ENCODE results near the gene CNR2. TPM values are rescaled to one million over a fixed set of nuclear protein-coding genes. Genes with fewer than 3 reads are reported as not detected.
"Not testable (repeated sequence)": the region's sequence is repeated elsewhere in the genome, so short reads cannot be mapped to it uniquely, and the experiment has no call there.

Gene CNR2
- polyA plus RNA-seq, 2 of the 4 experiments (the other 2 are of a cell fraction): not detected

DNA sequence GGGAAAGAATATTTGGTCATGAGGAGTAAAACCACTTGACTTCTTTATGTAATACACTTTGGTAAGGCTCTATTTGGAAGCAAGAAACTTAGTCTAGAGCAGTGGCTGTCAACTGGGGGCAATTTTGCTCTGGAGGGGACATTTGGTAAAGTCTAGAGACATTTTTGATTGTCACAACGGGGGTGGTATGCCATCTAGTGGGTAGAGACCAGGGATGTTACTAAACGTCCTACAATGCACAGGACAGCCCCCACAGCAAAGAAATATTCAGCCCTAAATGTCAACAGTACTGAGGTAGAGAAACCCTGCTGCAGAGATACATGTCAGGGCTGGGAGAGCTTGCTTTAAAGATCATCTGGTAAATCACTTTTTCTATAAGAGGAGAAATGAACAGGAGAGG lies 58.6 kb downstream of the CNR2 start (continued):
- TF ChIP-seq, protein P1, sequence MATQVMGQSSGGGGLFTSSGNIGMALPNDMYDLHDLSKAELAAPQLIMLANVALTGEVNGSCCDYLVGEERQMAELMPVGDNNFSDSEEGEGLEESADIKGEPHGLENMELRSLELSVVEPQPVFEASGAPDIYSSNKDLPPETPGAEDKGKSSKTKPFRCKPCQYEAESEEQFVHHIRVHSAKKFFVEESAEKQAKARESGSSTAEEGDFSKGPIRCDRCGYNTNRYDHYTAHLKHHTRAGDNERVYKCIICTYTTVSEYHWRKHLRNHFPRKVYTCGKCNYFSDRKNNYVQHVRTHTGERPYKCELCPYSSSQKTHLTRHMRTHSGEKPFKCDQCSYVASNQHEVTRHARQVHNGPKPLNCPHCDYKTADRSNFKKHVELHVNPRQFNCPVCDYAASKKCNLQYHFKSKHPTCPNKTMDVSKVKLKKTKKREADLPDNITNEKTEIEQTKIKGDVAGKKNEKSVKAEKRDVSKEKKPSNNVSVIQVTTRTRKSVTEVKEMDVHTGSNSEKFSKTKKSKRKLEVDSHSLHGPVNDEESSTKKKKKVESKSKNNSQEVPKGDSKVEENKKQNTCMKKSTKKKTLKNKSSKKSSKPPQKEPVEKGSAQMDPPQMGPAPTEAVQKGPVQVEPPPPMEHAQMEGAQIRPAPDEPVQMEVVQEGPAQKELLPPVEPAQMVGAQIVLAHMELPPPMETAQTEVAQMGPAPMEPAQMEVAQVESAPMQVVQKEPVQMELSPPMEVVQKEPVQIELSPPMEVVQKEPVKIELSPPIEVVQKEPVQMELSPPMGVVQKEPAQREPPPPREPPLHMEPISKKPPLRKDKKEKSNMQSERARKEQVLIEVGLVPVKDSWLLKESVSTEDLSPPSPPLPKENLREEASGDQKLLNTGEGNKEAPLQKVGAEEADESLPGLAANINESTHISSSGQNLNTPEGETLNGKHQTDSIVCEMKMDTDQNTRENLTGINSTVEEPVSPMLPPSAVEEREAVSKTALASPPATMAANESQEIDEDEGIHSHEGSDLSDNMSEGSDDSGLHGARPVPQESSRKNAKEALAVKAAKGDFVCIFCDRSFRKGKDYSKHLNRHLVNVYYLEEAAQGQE (IDR thresholded peaks at IDR 0.05): no peak
- TF ChIP-seq CHD4 (IDR thresholded peaks at IDR 0.05; ENCODE audit: borderline replicate concordance) (no peak), SMC3 (IDR thresholded peaks at IDR 0.05) (peak; percentile 40; the same call in 2 of the 3 replicates)

DNA sequence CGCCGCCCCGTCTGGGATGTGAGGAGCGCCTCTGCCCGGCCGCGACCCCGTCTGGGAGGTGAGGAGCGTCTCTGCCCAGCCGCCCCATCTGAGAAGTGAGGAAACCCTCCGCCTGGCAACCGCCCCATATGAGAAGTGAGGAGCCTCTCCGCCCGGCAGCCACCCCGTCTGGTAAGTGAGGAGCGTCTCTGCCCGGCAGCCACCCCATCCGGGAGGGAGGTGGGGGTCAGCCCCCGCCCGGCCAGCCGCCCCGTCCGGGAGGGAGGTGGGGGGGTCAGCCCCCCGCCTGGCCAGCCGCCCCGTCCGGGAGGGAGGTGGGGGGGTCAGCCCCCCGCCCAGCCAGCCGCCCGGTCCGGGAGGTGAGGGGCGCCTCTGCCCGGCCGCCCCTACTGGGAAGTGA lies 60.0 kb downstream of the CNR2 start:
- CTCF ChIA-PET: interaction anchor here (1.1 kb wide), 1 partner anchor 73 kb away, joined by 4 read pairs; no protein-coding TSS in a partner anchor
- DNase-seq (ENCODE audit: low read depth in 1 of 2, low spot score in 1 of 2); H3K4me3 ChIP-seq; H3K27ac ChIP-seq; POLR2A ChIA-PET; H3K9me3 ChIP-seq; H3K4me2 ChIP-seq; ATAC-seq; FAIRE-seq; H3K4me1 ChIP-seq: not testable (repeated sequence)
- whole genome bisulfite sequencing (ENCODE audit: missing lambda C conversion rate): no CpG with 5 or more reads among the region's 34 CpGs

DNA sequence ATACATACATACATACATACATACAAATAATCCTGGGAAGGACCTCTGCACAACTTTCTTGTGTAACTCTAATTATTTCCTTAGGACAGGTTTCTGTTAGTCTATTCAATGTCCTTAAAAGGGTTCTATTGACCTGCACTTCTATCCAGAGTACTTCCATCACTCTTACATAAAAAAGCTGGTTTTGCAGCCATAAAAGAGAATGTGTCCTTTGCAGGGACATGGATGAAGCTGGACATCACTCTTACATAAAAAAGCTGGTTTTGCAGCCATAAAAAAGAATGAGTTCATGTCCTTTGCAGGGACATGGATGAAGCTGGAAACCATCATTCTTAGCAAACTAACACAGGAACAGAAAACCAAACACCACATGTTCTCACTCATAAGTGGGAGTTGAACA lies 61.8 kb downstream of the CNR2 start:
- H3K4me1 ChIP-seq; POLR2A ChIA-PET; FAIRE-seq; H3K27ac ChIP-seq; H3K9me3 ChIP-seq; ATAC-seq; H3K4me3 ChIP-seq; H3K4me2 ChIP-seq; DNase-seq (ENCODE audit: low read depth in 1 of 2, low spot score in 1 of 2): not testable (repeated sequence)
- CTCF ChIA-PET: interaction anchor here (1.0 kb wide), 1 partner anchor 80 kb away, joined by 3 read pairs; no protein-coding TSS in a partner anchor

DNA sequence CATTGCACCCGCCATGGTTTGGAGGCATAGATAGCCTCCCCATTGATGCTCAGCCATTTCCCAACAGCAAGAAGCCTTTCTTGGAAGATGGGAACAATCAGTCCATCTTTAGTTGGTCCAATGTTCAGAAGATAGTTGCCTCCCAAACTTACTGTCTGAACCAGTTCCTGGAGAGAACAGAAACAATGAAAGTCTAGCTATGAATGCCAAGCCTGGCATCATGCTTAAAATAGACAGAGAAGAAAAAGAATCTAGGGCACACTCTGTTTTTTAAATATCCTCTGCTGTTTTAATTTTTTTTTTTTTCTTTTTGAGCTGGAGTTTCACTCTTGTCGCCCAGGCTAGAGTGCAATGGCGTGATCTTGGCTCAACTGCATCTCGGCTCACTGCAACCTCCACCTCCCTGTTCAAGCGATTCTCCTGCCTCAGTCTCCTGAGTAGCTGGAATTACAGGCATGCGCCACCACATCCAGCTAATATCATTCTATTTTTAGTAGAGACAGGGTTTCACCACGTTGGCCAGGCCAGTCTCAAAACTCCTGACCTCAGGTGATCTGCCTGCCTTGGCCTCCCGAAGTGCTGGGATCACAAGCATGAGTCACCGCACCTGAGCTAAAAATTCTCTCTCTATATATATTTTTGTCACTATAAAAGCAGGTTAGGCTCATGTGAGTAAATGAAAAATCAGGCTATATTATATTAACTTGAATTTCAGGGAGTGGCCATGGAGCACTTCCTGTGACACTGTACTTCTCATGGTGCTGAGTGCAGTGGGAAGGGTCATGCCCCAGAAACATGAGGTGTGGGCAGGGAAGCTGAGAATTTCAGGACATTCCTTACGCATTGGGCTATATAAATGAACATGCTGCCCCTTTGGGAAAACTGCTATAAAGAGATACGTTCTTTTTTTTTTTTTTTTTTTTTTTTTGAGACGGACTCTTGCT lies 64.2 kb downstream of the CNR2 start:
- ChIA-PET CTCF (interaction anchor here (1.1 to 1.9 kb wide), 2 partner anchors 39 to 100 kb away, joined by 3 to 5 read pairs; no protein-coding TSS in a partner anchor), POLR2A (no interaction called here)
- TF ChIP-seq, protein P2, sequence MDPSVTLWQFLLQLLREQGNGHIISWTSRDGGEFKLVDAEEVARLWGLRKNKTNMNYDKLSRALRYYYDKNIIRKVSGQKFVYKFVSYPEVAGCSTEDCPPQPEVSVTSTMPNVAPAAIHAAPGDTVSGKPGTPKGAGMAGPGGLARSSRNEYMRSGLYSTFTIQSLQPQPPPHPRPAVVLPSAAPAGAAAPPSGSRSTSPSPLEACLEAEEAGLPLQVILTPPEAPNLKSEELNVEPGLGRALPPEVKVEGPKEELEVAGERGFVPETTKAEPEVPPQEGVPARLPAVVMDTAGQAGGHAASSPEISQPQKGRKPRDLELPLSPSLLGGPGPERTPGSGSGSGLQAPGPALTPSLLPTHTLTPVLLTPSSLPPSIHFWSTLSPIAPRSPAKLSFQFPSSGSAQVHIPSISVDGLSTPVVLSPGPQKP (IDR thresholded peaks at IDR 0.05; ENCODE audit: low read depth, low read length): no peak
- TF ChIP-seq TP53 (CRISPR knock-in tag; IDR thresholded peaks at IDR 0.05): no peak
- no peak for TF ChIP-seq EHF (CRISPR knock-in tag; IDR thresholded peaks at IDR 0.05)
- TF ChIP-seq CBX8 (IDR thresholded peaks at IDR 0.05): no peak
- TF ChIP-seq SREBF2 (IDR thresholded peaks at IDR 0.05): no peak
- TF ChIP-seq KDM5A (IDR thresholded peaks at IDR 0.05): no peak
- TF ChIP-seq GATA3 (IDR thresholded peaks at IDR 0.05; ENCODE audit: borderline replicate concordance): no peak
- no peak for TF ChIP-seq PHF8 (IDR thresholded peaks at IDR 0.05; ENCODE audit: borderline replicate concordance, low read depth)
- TF ChIP-seq RFX5 (IDR thresholded peaks at IDR 0.05): no peak
- TF ChIP-seq HOXB5 (CRISPR knock-in tag; IDR thresholded peaks at IDR 0.05): no peak
- no peak for TF ChIP-seq RAD21 (conservative IDR thresholded peaks at IDR 0.05 in 1 of 2, IDR thresholded peaks at IDR 0.05 in 1 of 2)
- no peak for TF ChIP-seq HDAC2 (IDR thresholded peaks at IDR 0.05)
- no peak for TF ChIP-seq ESRRA (IDR thresholded peaks at IDR 0.05; ENCODE audit: borderline replicate concordance, low read length)
- no peaks in the 10 kb centered on the region for H3K4me1 ChIP-seq
- H3K4me3 ChIP-seq: no peak overlapping the region
- no peak overlapping the region for H3K4me2 ChIP-seq
- no peak overlapping the region for H3K27ac ChIP-seq
- 85% methylated on average over 12 of the region's 12 CpGs for WGBS (ENCODE audit: missing lambda C conversion rate)
- FAIRE-seq (no peak), DNase-seq (ENCODE audit: low read depth in 1 of 2, low spot score in 1 of 2) (no peak), ATAC-seq (no peak)
- 0 out of 3 replicates have a peak, but pooled peaks cover 4% of the 10 kb centered on the region for H3K9me3 ChIP-seq

DNA sequence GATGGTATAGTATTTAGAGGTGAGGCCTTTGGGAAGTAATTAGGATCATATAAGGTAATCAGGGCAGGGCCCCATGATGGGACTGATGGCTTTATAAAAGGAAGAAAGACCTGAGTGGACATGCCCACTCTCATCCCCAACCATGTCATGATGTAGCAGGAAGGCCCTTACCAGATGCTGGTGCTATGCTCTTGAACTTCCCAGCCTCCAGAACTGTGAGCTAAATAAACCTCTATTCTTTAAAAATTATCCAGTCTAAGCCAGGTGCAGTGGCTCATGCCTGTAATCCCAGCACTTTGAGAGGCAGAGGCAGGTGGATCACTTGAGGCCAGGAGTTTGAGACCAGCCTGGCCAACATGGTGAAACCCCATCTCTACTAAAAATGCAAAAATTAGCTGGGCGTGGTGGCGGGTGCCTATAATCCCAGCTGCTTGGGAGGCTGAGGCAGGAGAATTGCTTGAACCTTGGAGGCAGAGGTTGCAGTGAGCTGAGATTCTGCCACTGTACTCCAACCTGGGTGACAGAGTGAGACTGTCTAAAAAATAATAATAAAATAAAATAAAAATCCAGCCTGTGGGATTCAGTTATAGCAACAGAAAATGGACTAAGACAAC lies 65.6 kb downstream of the CNR2 start:
- H3K4me3 ChIP-seq; CTCF ChIA-PET; FAIRE-seq; POLR2A ChIA-PET; H3K4me2 ChIP-seq; H3K27ac ChIP-seq; ATAC-seq; DNase-seq (ENCODE audit: low read depth in 1 of 2, low spot score in 1 of 2); H3K4me1 ChIP-seq; H3K9me3 ChIP-seq: not testable (repeated sequence)
- WGBS (ENCODE audit: missing lambda C conversion rate): 79% methylated on average over 2 of the region's 2 CpGs

All from A549 (cell line).